Suppressor macrophage treated with lipopolysaccharide for 1 hour (primary cell): ENCODE results near the gene EMX1.

Experiments used
- DNase-seq, 3 donors: peaks; one replicate each; pipeline ENCODE4 v3.0.0-alpha.2; 2020 to 2022

EMX1 gene

DNA sequence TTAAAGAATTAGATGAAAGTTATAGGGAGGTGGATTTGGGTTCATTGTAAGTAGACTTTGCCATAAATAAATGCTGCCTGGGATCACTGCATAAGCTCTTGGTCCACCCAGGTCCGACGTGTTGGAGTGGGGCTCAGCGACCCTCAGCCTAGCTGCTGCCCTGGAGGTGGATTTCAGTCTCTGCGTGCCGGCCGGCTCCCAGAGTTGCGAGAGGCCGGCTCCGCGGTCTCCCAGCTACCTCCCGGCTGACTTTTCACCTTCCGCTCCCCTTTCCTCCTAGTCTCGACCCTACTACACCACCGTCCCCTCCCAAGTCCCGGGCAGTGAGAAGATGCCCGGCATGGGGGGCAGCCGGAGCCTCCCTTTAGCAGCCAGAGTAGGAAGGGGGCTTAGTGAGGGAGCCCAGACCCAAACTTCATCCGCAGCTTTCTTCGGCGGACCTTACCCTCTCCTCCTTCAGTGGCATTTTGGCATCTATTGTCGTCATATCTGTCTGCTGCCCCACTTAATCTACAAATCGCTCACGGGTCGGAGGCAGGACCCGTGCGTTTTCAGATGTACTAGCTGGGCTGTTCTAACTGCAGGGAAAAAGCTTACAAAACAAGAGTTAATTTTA lies 8.1 kb downstream of the EMX1 start:
- no peak for DNase-seq

DNA sequence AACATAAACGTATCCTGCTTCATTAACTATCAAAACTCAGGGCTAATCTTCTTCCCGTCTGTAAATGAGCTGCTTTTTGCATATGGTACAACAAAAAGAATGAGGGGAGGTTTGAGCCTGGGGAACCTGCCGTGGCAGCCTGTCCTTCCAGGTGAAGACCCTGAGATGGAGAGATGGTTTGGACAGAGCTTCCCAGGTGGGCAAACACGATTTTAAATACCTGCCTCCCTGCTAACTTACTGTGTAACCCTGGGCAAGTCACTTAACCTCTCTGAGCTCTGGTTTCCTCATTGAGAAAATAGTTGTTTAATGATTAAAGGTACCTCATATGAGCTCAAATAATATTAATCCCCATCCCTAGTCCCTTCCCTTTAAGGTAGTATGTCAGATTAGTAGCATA lies 9.0 kb downstream of the EMX1 start:
- DNase-seq = no peak

GRCh38 chr2:72926811-72927465 lies 9.6 kb downstream of the EMX1 start:
- DNase-seq = no peak

GRCh38 chr2:72927619-72928550 lies 10.6 kb downstream of the EMX1 start:
- DNase-seq = no peak

DNA sequence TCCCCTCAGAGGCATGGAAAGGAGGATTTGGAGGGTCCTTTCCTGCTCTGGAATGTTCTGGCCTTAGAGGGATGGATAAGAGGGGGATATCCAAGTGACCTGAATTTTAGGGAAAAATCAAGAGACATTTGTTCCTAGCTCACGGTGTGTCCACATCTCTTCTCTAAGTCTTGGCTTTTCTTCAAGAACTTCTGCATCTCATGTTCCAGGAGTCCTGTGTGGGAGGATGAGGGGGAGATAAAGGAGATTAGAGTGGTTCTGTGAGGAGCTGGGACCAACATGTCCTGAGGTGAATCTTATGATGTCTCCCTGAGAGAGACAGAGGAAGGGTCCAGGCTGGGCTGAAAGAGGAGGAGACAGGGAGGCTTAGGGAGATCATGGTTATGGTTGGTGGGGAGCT lies 11.7 kb downstream of the EMX1 start:
- DNase-seq = no peak

GRCh38 chr2:72931280-72931910 lies 14.1 kb downstream of the EMX1 start:
- peak; percentile 63 to 81 (median 66) for DNase-seq

GRCh38 chr2:72932045-72932740 lies 14.9 kb downstream of the EMX1 start:
- no peak for DNase-seq

- DNase-seq = no peak
Observed at GRCh38 chr2:72932805-72933204, 15.5 kb downstream of the EMX1 start.

DNA sequence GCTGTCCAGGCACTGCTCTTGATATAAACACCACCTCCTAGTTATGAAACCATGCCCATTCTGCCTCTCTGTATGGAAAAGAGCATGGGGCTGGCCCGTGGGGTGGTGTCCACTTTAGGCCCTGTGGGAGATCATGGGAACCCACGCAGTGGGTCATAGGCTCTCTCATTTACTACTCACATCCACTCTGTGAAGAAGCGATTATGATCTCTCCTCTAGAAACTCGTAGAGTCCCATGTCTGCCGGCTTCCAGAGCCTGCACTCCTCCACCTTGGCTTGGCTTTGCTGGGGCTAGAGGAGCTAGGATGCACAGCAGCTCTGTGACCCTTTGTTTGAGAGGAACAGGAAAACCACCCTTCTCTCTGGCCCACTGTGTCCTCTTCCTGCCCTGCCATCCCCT lies 15.9 kb downstream of the EMX1 start:
- DNase-seq = no peak

GRCh38 chr2:72933646-72934151 lies 16.4 kb downstream of the EMX1 start:
- DNase-seq = no peak

DNA sequence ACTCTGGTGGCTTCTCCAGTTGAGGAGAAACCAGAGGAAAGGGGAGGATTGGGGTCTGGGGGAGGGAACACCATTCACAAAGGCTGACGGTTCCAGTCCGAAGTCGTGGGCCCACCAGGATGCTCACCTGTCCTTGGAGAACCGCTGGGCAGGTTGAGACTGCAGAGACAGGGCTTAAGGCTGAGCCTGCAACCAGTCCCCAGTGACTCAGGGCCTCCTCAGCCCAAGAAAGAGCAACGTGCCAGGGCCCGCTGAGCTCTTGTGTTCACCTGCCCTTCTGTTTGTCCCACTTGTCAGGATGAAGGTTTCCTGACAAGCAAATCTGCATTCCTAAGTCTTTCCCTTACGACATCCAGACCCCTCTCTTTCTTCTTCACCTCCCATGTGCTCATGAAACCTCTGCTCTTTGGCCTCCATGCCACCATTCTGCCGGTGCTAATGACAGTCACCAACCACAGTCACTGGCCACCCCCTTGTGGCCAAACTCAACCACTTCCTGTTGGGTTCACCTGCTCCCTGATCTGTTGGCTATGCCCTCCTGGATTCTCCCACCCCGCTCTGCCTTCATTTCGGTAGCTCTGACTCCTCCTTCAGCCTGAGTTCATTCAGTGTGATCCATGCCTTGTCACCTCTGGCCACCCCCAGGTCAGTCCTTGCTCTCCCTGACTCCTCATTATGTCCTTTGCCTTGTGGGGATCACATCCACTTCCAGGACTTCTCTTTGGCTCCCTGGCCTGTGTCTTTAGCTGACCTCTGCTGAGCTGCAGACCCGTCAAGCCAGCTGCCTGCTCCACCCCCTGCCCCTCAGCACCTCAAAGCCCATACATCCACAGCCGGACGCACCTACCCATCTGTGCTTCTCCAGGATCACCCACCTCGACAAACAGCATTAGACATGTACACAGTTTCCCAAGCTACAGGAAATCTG lies 17.6 kb downstream of the EMX1 start:
- DNase-seq = peak; percentile 25 to 46 (median 41)

DNA sequence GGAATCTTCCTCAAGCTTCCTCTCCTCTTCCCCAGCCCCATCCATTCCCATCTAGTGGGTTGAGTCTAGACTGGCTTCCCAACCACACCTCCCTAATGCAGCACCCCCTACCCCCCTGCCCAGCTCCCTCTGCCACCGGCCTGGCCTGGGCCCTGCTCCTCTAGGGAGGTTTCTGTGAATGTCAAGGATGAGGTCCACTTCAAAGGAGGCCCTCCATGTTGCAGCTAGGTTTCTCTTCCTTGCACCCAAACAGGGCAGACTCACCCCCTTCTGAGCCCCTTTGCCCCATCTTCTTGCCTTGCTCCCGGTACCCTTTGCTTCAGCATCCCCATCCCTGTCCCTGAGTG lies 18.3 kb downstream of the EMX1 start:
- DNase-seq = no peak

DNA sequence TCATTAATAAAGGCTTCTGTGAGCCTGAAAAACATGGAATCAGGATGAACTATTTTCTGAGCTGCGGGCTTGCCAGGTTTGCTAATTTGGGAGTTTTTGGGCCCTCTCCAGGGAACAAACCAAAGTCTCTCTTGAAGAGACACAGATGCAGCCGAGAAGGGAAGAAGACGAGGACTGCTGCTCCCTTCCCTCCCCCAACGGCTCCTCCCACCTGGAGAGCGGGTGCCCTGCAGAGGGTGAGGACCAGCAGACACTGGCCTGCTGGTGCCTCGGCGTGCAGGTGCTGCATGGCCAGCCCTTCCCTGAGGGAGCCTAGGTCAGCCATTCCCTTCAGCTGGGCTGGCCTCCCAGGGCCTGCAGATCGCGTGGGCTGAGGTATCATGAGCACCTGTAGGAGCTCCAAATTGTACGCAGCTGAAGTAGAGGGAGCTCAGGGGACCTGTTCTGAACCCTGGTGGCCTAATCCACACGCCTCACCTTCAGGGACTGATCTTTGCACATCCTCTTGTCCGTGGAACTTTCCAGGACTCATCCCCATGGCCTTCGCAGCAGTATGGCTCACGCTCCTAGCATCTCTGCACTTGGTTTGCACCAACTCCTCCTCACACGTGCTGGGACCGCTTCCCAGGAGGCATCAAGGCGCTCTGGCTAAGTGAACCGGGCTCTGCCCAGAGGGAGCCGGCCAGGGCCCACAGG lies 19.5 kb downstream of the EMX1 start:
- no peak for DNase-seq

DNA sequence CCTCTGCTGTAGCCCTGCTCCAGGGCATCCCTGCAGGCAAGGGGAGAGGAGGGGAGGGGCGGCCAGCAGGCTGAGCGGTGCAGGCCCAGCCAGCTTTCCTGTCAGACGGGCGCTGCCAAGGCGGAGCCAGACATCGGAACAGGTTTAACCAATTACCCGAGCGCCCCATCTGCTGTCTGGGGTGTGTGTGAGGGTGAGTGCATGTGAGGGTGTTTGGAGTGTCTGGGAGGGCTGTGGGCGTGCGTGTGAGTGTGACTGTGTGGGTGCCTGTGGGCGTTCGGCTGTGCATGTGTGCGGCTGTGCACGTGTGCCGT lies 20.0 kb downstream of the EMX1 start:
- DNase-seq = no peak

- no peak for DNase-seq
Observed at GRCh38 chr2:72938455-72938854, 21.1 kb downstream of the EMX1 start.

- DNase-seq = no peak
Observed at GRCh38 chr2:72940361-72940760, 23.0 kb downstream of the EMX1 start.

GRCh38 chr2:72940786-72941185 lies 23.5 kb downstream of the EMX1 start:
- no peak for DNase-seq

- DNase-seq = no peak
Observed at GRCh38 chr2:72942293-72942692, 25.0 kb downstream of the EMX1 start.

GRCh38 chr2:72942881-72943418 lies 25.6 kb downstream of the EMX1 start:
- no peak for DNase-seq

DNA sequence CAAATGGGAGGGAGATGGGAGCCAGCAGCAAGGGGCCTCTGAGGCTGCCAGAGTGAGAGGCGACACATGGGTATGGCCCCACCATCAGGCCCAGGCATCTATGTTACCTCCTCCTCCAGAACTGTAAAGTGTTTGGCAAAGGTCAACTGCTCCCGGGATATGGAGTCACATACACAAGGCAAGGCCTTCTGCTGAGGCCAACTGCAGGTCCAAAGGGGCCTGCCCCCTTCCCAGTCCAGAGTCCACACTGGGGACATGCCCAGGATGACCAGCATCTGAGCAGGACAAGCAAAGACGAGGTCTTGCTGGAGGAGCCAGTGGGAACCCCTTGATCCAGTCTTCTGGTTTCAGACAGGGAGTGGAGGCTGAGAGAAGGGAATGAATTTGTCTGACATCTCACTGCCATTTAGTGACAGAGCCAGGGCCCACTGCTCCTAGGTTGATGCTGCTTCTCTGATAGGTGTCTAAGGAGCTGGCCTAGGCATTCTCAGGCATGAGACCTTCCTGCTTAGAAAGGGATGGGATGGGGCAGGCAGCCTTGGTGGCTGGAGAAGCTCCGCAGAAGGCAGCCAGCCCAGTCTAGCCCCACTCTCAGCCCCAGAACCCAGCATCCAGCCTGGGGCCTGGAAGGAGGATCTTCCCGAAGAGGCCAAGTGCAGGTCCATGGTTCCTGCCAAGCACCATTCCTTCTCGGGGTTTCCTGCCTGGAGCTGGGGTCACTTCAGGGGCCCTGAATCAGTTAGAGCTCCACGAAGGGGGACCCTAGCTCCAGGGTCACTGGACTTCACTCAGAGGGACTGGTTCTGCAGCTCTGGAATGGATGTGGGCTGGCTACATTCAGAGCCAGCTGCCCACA lies 26.4 kb downstream of the EMX1 start:
- DNase-seq = no peak
